Lung (tissue), 12 donors: ENCODE results near the gene PPM1H. TPM values are rescaled to one million over a fixed set of nuclear protein-coding genes. Genes with fewer than 3 reads are reported as not detected.

Experiments
- ATAC-seq: fragments of 200-7000 bp; cut with Tn5 transposase; one replicate; pipeline ENCODE4 v1.9.1; 2020; ENCODE audit warnings: moderate number of reproducible peaks; ENCODE audit not compliant: insufficient read depth, low FRiP score
- DNase-seq, 3 donors: peaks; one replicate each; pipeline ENCODE4 v3.0.0-alpha.2; 2013 to 2017
- H3K27ac ChIP-seq, 2 donors: one replicate each; pipeline ENCODE4 v1.5.1; 2013; ENCODE audit warnings: mild to moderate bottlenecking in 2 of 2, moderate library complexity in 2 of 2, control low read depth in 1 of 2, inconsistent platforms in 1 of 2, low read depth in 1 of 2, low read length in 1 of 2
- H3K27me3 ChIP-seq, 3 donors: one replicate each; pipeline ENCODE4 v1.5.1; 2013; ENCODE audit warnings: low read length in 2 of 3; ENCODE audit not compliant: control insufficient read depth in 3 of 3, insufficient read depth in 3 of 3
- H3K36me3 ChIP-seq, 4 donors: one replicate each; pipeline ENCODE4 v1.5.1; 2013; ENCODE audit warnings: low read length in 4 of 4, mild to moderate bottlenecking in 1 of 4, moderate library complexity in 1 of 4; ENCODE audit not compliant: control insufficient read depth in 4 of 4, insufficient read depth in 4 of 4
- H3K4me1 ChIP-seq, 5 donors: one replicate each; pipeline ENCODE4 v1.5.1; 2013; ENCODE audit warnings: low read length in 5 of 5, mild to moderate bottlenecking in 2 of 5, moderate library complexity in 1 of 5; ENCODE audit not compliant: control insufficient read depth in 5 of 5, insufficient read depth in 5 of 5
- H3K4me3 ChIP-seq: one replicate; pipeline ENCODE4 v1.5.1; 2013; ENCODE audit warnings: mild to moderate bottlenecking, control low read depth, moderate library complexity
- H3K9ac ChIP-seq, 2 donors: one replicate each; pipeline ENCODE4 v1.5.1; 2013; ENCODE audit warnings: low read length in 2 of 2, control low read depth in 1 of 2; ENCODE audit not compliant: insufficient read depth in 1 of 2
- H3K9me3 ChIP-seq, 4 donors: one replicate each; pipeline ENCODE4 v1.5.1; 2013; ENCODE audit warnings: low read length in 3 of 4, mild to moderate bottlenecking in 1 of 4, moderate library complexity in 1 of 4; ENCODE audit not compliant: control insufficient read depth in 4 of 4, insufficient read depth in 3 of 4
- WGBS, 2 donors: extraction: QIAGEN DNeasy Blood & Tissue Kit; methylation state at CpG; one replicate each; pipeline ENCODE4 v1.1.7; 2013; 5-methylcytosine and 5-hydroxymethylcytosine counted together
- polyA plus RNA-seq, 2 donors: library from polyadenylated mRNA; stranded (reverse); fragments of 200-250 nt; gene quantifications; one replicate each; pipeline ENCODE4 v1.2.1, GENCODE V29; 2013
- total RNA-seq, 2 donors: library from RNA; depleted of rRNA in 1 of 2; stranded (reverse); fragments of >200 nt in 1 of 2; gene quantifications; one replicate each; pipeline ENCODE4 v1.2.1, GENCODE V29; 2014 to 2021
- TF ChIP-seq, protein P1 (sequence below): IDR thresholded peaks from 2 replicates; pipeline ENCODE4 v1.5.1; 2012; ENCODE audit warnings: mild to moderate bottlenecking; ENCODE audit errors: control extremely low read depth, extremely low read depth
- donor health status: control.
- donor health status: control.
- donor health status: Bipolar disorder and iron deficiency.
- donor health status: healthy.
- donor health status: DM: yes; HTN: yes; CAD: no.

The PPM1H gene
- total and polyA plus RNA-seq, 4 donors = 2.0 to 11.2 (median 5.7) TPM

DNA sequence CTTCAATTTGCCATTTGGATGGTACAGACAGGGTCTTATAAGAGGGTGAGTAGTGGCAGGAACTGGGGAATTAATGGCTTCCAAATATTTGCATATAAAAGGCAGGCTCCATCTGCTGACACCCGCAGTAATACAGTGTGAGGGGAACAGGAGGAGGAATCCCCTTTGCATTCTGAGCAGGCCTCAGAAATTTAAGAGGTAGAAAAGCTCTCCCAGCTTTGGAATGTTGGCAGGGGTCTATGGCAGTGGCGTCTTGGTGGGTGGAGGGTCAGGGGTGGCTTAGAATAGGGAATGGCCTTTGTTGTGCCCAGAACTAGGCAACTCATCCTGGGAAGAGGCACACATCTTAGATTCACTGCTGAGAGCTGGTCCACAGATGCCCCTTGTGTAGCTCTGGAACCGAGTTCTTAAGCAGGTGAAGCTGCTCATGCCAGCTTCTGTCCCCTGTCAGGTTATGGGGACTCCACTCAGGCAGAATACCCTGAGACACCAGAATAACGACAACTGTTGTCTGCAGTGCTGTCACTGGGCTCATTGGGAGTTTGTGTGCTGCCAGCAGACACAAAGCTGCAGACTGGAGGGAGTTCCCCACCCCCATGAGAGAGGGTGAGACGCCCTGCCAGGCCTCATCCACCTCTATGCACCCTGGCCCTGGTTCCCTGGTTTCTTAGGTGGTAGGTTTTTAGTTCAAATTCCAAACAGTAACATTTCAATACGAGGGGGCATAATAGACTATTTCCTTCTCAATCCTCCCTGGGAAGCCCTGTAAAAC lies 278.2 kb downstream of the PPM1H start:
- Histone ChIP-seq H3K36me3 (no peaks in the 10 kb centered on the region), H3K9ac (no peak overlapping the region), H3K9me3 (no peaks in the 10 kb centered on the region), H3K27me3 (no peaks in the 10 kb centered on the region), H3K4me3 (no peak overlapping the region), H3K27ac (no peak overlapping the region), H3K4me1 (peaks cover 0 to 5% (median 0%) of the 10 kb centered on the region in 5 donors)
- WGBS, 2 donors = 91 to 92% methylated on average over 6 of the region's 6 CpGs
- DNase-seq (no peak), ATAC-seq (peak; percentile 24)
- TF ChIP-seq, protein P1, sequence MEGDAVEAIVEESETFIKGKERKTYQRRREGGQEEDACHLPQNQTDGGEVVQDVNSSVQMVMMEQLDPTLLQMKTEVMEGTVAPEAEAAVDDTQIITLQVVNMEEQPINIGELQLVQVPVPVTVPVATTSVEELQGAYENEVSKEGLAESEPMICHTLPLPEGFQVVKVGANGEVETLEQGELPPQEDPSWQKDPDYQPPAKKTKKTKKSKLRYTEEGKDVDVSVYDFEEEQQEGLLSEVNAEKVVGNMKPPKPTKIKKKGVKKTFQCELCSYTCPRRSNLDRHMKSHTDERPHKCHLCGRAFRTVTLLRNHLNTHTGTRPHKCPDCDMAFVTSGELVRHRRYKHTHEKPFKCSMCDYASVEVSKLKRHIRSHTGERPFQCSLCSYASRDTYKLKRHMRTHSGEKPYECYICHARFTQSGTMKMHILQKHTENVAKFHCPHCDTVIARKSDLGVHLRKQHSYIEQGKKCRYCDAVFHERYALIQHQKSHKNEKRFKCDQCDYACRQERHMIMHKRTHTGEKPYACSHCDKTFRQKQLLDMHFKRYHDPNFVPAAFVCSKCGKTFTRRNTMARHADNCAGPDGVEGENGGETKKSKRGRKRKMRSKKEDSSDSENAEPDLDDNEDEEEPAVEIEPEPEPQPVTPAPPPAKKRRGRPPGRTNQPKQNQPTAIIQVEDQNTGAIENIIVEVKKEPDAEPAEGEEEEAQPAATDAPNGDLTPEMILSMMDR = no peak

DNA sequence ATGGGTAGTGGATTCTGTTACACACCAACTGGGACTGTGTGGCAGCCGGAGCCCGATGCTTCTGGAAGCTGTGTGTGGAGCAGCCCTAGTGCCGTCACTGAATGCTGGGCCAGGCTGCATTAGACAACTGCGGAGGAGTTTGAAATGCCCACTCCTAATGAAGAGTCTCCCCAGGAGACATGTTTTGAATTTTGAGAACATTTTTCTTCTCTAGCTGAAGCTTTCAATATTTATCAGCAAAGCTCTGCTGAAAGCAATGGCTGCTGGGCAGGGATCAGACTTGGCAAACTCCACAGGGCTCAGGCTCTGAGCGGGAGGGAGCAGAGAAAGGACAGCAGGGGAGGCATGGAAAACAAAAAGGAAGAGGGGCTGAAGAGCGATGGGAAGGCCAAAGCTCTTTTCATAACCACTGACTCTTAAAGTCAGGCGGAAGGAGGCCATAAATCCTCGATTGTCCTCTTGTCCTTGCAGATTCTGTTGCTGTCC lies 279.2 kb downstream of the PPM1H start:
- Histone ChIP-seq H3K27ac (no peak overlapping the region), H3K36me3 (no peaks in the 10 kb centered on the region), H3K27me3 (no peaks in the 10 kb centered on the region), H3K4me3 (no peak overlapping the region), H3K9ac (no peak overlapping the region), H3K4me1 (peaks cover 0 to 5% (median 0%) of the 10 kb centered on the region in 5 donors), H3K9me3 (no peaks in the 10 kb centered on the region)
- peak in 1 of 3 donors; percentile 19 for DNase-seq
- ATAC-seq = no peak
- 80 to 95% methylated on average over 8 of the region's 8 CpGs for WGBS, 2 donors
- TF ChIP-seq, protein P1 = no peak

DNA sequence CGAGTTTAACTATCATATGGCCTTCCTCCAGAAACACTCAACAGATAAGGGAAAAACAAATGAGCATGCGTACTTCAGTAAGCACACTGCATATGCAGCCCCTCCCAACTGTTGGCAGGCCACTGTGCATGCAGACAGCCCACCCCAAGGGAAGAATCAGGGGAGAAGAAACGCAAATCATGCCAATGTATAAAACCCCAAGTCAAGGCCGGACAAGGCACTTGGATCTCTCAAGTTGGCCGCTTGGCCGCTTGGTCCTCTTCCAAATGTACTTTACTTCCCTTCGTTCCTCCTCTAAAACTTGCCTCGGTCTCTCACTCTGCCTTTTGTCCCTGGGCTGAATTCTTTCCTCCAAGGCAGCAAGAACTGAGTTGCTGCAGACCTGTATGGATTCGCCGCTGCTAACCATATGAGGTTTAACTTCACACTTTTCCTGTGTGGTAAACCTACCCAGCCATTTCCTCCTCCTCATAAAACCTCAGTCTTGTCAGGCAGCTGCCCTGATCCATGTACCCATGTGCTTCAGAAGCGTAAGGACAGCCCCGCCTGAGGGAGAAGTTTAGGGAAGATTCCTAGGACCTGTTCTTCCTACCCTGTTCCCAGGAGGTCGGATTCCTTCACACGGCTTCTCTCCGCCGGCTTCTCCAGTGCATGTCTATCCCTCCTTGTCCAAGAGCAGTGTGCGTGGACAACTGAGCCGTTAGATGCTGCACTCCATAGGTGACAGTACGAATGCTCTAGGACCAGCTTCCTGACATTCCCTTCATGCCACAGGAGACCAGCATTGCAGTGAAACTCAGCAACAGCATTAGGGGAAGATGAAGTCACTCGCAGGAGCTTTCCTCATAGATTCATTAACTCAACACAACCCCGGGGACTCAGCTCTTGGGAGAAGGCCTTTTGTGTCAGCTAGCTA lies 280.4 kb downstream of the PPM1H start:
- Histone ChIP-seq H3K9me3 (no peaks in the 10 kb centered on the region), H3K27ac (no peak overlapping the region), H3K27me3 (no peaks in the 10 kb centered on the region), H3K4me1 (peaks cover 0 to 5% (median 0%) of the 10 kb centered on the region in 5 donors), H3K4me3 (no peak overlapping the region), H3K36me3 (no peaks in the 10 kb centered on the region), H3K9ac (no peak overlapping the region)
- TF ChIP-seq, protein P1 = no peak
- ATAC-seq (no peak), DNase-seq (peak in 1 of 3 donors; percentile 10)
- WGBS, 2 donors = 75 to 80% methylated on average over 21 of the region's 21 CpGs
